HG03575 (cell line): ENCODE data around the gene HACD4.
"Not testable (repeated sequence)": the region's sequence is repeated elsewhere in the genome, so short reads cannot be mapped to it uniquely, and the experiment has no call there.

Experiments used
- ATAC-seq: cut with Tn5 transposase; IDR thresholded peaks from one replicate; pipeline ENCODE4 v1.9.1; 2021; ENCODE audit not compliant: unreplicated experiment, insufficient number of reproducible peaks, low FRiP score; ENCODE audit errors: extremely low read depth

Gene HACD4

GRCh38 chr9:20980832-20981455 lies 50.5 kb downstream of the HACD4 start:
- no peak for ATAC-seq

- no peak for ATAC-seq
Measured at GRCh38 chr9:20978249-20978648, 53.2 kb downstream of the HACD4 start.

GRCh38 chr9:20974191-20974938 lies 57.1 kb downstream of the HACD4 start:
- not testable (repeated sequence) for ATAC-seq

- not testable (repeated sequence) for ATAC-seq
Measured at GRCh38 chr9:20973246-20973947, 58.0 kb downstream of the HACD4 start.

- ATAC-seq, result no peak
Measured at GRCh38 chr9:20972684-20973083, 58.8 kb downstream of the HACD4 start.

GRCh38 chr9:20962536-20963225 lies 68.8 kb downstream of the HACD4 start:
- ATAC-seq, result no peak

- no peak for ATAC-seq
Measured at GRCh38 chr9:20950707-20951106, 80.7 kb downstream of the HACD4 start.
